ENCODE results near the gene CHD5.

DNA sequence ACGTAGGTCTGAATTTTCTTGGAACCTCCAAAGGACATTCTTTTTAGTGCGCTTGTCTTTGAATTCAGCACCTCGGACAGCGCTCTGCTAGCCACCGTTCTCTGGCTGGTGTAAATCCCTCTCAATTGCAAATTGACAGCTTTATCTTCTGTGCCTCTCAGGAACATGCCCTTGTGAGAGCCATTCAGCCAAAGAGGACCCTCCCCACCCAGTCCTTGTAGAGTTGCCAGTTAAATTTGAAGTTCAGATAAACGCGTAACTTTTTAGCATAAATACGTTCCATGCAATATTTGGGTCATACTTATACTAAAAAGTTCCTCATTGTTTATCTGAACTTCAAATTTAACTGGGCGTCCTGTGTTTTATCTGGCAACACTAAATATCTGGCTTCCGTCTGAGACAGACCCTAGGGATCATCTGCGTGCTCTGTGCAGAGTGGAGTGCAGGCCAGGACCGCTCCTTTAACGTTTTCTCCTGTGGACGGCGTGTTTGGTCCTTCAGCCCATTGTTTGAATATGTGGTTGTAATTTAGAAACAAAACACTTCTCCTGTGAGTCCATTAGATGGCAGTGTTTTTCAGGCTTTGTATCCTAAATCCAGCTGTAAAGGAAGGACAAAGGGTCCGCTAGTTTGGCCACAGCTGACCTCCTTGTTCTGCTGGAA is 127.4 kb downstream of the CHD5 start:
- TF ChIP-seq, protein P1, sequence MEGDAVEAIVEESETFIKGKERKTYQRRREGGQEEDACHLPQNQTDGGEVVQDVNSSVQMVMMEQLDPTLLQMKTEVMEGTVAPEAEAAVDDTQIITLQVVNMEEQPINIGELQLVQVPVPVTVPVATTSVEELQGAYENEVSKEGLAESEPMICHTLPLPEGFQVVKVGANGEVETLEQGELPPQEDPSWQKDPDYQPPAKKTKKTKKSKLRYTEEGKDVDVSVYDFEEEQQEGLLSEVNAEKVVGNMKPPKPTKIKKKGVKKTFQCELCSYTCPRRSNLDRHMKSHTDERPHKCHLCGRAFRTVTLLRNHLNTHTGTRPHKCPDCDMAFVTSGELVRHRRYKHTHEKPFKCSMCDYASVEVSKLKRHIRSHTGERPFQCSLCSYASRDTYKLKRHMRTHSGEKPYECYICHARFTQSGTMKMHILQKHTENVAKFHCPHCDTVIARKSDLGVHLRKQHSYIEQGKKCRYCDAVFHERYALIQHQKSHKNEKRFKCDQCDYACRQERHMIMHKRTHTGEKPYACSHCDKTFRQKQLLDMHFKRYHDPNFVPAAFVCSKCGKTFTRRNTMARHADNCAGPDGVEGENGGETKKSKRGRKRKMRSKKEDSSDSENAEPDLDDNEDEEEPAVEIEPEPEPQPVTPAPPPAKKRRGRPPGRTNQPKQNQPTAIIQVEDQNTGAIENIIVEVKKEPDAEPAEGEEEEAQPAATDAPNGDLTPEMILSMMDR (IDR thresholded peaks at IDR 0.05; ENCODE audit: low read depth, low read length): peak; percentile 14
- TF ChIP-seq POLR2A (IDR thresholded peaks at IDR 0.05; ENCODE audit: extremely low read depth, insufficient read length): no peak
- TF ChIP-seq MYC (IDR thresholded peaks at IDR 0.05; ENCODE audit: low read depth, low read length): no peak
